GM19372 (cell line): Measurements from ENCODE around the gene SCMH1.
A peak's percentile ranks its signal among the peaks of the same experiment; 100 is the strongest.

Source experiments
- ATAC-seq: cut with Tn5 transposase; IDR thresholded peaks from one replicate; pipeline ENCODE4 v1.9.1; 2021; ENCODE audit warnings: mild to moderate bottlenecking, low read depth, moderate library complexity; ENCODE audit not compliant: unreplicated experiment

The SCMH1 gene

DNA sequence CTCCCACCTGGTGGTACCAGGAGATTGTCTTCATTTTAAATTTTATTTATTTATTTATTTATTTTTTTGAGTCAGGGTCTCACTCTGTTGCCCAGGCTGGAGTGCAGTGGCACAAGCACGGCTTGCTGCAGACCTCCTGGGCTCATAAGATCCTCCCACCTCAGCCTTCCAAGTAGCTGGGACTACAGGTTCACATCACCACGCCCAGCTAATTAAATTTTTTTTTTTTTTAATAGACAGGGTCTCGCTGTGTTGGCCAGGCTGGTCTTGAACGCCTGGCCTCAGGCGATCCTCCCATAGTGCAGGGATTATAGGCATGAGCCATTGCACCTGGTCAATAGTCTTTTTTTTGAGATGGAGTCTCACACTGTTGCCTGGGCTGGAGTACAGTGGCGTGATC is 229.1 kb downstream of the SCMH1 start:
- ATAC-seq, result no peak

DNA sequence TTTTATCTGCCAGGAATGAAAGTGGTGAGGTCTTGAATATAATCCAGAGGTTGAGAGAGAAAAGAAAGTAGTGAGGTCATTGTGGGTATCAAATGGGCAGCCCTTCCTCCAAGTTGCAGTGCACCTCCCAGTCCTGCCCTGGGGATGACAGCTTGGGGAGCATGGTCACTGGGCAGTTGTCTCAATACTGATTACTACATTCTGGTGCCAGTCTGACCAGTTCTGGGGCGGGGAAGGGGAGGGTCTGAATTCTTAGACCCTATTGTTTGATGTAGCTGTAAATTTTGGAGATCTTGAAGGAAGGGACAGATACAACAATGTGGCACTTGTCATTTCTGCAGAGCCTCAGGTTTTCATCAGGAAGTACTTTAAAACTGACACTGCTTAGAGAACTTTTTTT is 231.8 kb downstream of the SCMH1 start:
- no peak for ATAC-seq

DNA sequence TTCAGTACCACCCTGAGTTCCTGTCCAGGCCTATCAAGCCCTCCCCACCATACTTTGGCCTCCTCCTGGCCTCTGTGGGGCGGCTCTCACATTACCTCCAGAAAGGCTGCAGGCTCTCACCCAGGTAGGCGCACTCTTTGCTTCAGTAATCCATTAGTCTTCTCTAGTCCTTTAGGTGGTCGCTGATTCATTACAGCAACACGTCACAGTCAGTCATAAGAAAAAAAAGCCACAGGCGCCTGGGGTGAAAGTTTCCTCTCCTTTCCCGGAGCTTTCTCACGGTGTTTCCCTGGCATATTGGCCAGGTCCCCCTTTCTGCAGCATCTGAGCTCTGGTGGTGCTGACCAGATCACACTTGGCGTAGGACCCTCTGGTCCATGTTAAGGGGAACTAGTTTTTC is 232.6 kb downstream of the SCMH1 start:
- ATAC-seq, result no peak

DNA sequence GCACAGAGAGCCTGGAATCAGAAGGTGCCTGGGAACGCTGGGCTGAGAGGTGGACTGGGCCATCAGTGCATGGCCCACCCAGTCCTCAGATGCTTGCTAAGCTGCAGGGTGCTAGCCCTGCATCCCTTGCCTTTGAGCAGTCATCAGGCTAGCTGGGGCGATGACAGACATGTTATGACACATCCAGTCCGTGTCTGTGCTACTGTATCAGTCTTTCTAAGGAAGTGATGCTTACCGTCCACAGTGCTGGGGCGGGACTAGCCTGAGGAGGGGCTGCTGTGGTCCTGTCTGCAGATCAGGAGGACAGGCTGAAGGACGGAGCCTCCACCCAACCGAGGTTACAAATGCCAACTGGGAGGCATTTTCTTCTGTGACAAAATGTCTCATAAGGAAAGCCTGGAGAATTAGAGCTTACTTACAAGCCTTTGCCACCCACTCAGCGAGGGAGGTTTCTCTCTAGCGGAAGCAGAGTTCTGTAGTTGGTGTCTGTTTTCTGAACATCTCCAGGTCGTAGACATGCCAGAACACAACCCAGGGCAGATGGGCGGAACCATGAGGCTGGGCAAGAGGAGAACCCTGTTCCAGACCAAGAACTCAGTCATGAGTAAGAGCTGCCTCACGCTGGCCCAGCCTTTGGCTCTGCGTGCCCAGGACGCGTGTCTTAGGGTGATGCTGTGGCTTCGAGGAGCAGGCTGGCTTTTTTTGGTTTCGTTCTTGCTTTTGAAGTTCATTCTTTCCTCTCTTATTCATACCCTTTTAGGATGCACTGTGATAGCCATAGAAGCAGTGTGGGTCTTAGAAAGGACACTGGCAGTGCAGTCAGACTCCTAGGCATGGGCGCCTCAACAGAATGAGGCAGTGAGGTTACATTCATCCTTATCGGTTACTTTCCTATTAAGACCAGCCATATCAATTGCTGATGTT is 234.9 kb downstream of the SCMH1 start:
- ATAC-seq, result no peak

DNA sequence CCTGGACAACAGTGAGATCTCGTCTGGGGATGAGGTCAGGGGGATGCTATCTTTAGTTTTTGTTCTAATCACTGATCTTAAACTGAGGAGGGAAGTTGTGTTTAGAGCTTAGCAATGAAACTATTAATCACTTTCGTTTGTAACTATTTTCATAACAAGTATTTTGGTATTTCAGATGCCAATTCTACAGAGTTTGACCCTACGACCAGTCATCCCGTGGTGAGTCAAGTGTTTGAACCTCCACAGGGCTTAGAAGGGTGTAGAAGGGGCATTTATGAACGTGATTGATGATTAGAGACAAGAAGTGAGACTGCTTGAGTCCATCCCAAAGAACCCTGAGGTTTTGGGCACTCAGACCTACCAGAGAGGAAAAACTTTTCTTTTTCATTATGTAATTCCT is 236.2 kb downstream of the SCMH1 start:
- ATAC-seq, result no peak

DNA sequence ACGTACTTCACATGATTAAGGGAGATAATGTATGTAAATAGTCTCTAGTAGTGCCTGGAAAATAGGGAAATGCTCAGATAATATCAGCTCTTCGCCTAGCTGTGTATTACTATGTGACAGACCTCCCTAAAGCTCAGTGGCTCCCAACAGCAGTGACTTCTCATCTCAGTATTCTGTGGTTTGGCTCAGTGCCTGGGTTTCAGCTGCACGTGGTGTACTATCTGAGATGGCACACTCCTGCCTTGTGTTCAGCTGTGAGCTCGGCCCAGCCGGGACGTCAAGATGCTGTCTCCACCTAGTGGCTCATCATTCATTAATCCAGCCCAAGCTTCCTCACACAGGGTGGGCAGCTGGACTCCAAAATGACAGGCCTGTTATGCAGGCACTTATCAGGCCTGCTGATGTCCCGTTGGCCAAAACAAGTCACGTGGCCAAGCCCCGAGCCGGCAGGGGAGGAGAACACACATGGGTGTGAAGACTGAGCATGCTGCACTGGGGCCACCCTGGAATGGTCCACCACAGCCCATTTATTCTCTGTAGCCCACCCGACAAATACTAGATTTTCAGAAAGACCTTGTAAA is 238.4 kb downstream of the SCMH1 start:
- peak; percentile 97 for ATAC-seq

DNA sequence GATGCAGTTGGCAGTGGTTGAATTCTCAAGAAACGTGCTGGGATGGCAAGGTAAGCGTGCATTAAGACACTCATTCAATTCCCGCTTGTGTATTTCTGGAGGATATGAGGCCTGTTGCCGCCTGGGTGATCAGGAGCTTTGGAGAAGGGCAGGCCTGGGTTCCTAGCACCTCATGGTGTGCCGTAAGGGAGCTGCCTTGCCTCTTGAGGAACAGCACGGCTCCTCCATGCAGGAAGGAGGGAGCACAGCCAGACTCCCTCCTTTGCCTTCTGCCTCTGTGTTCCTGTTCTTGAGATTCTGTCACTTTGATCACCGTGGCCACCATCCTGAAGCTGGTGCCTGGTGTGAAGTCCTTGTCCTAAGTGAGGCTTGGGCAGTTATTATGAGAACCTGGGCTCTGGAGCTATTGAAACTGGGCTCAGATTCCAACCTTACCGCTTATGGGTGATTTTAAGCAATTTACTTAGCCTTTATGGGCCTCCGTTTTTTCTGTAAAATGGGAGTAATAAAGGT is 238.9 kb downstream of the SCMH1 start:
- ATAC-seq, result no peak

DNA sequence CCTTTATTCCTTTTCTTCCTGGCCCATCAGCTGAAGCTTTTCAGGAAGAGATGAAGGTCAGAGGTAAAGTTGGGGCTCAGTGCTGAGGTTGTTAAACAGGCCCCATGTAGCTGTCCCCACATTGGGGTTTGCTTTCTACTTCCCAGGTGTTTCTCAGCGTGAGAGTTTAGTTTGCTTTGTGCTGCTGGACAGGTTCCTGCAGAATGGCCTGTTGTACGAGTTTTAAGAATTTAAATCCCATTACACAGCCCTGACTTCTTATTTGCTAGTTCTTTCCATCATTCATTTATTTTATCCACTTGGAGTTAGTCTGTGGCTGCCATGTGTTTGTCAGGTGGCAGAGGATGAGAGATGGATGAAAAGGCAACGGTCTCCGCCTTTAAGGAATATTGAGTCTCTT is 243.4 kb downstream of the SCMH1 start:
- no peak for ATAC-seq

DNA sequence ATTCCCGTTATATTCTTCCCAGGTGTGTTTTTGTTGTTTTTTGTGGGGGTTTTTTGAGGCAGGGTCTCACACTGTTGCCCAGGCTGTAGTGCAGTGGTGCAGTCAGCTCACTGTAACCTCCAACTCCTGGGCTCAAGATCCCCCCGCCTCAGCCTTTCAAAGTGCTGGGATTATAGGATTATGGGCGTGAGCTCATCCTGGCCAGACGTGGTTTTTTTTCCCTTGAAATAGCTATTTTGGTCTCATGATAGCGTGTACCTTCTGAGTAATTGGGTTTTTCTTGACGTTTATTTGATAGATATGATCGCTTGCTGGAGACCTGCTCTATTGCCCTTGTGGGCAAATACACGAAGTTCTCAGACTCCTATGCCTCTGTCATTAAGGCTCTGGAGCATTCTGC is 245.0 kb downstream of the SCMH1 start:
- no peak for ATAC-seq

DNA sequence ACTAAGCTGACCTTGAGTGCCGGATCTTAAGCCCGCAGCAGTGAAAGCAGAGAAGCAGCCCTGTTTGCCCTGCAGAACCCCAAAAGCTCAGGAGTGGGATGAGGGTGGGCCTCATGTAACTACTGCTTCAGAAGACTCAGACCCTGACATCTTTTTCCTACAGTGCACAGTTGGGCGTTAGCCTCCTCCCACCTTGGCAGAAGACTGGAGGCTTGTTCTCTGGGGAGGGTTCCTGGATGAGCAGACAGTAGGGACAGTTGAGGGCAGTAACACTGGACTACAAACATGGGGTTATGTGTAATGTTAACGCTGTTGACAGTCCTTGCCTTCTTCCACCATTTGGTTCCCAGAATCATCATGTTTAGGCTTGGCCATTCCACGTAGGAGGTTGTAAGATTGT is 253.0 kb downstream of the SCMH1 start:
- ATAC-seq, result no peak

DNA sequence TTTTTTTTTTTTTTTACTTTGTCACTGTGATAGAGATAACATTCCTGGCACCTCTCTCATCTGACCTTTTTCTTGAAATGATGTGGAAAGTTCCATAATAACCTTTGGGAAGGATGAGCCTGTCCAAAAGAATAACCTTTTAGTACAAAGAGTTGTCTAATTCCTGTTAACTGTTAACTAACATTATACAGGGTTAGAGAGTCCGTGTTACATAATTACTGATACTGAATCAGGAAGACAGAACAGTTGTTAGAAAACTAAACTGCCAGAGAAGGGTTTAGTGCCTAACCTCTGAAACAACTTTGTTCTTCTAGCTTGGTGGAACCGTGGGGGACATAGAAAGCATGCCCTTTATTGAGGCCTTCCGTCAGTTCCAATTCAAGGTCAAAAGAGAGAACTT is 253.8 kb downstream of the SCMH1 start:
- no peak for ATAC-seq

DNA sequence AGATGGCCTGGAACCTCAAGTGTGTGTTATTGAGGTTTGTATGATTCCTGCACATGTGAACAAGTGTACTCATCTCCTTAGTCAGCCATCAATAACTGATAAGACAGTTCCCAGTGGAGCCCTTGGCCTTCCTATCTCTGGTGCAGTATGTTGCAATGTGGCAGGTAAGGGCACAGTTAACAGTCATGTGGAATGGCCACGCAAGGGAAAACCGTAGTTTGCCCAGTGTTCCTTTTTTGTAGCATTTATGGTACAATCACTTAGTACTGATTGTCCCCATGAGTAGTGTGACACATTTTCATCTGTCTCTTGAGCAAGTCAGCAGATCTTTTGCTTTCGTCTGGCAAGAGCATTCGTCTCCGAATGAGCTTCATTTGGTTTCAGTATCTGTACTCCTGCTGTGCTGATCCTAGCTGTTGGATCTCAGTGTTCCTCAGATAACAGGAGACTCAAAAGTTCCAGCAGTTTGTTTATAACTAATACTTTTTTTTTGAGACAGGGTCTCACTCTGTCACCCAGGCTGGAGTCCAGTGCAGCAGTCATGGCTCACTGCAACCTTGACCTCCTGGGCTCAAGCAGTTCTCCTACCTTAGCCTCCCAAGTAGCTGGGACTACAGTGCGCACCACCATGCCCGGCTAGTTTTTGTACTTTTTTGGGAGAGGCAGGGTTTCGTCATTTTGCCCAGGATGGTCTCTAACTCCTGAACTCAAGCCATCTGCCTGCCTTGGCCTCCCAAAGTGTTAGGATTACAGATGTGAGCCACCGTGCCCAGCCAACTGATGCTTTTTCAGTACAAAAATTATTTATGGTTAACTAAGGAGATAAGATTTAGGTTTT is 254.4 kb downstream of the SCMH1 start:
- no peak for ATAC-seq

DNA sequence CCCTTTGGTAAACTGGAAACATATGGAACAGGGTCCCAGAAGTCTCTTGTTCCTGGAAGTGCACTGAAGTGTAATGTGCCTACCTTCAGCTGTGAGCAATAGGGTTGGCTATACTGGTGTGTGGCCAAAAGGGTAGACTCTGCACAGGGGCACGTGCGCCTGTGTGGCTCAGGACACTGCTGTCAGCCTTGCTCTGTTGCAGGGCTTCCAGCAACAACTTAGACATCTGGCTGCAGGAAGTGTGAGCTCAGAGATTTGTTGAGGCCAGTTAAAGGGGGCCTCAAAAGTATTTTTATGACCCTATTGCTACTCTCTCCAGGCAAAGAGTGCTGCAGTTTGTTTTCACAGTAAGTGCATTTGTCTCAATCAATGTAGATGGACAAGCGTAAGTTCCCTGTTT is 255.2 kb downstream of the SCMH1 start:
- ATAC-seq, result no peak

DNA sequence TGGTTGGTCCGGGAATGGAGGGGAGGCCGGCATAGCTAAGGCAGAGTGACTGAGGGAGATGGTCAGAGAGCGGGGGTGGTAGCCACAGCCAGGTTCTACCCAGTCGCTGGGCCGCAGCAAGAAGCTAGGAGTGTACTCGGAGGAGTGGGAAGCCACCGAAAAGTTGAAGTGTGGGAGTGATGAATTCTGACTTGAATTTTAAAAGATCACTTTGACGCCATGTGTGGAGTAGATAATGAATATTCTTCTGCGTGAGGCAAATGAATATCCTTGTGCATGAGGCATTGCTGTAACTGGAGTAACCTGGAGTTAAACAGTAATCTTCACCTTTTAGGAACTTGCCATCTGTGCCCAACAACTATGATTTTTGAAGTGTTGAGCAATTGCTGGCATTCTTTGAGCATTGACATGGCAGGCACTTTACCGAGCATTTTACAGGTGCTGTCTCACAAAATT is 255.8 kb downstream of the SCMH1 start:
- ATAC-seq, result no peak

DNA sequence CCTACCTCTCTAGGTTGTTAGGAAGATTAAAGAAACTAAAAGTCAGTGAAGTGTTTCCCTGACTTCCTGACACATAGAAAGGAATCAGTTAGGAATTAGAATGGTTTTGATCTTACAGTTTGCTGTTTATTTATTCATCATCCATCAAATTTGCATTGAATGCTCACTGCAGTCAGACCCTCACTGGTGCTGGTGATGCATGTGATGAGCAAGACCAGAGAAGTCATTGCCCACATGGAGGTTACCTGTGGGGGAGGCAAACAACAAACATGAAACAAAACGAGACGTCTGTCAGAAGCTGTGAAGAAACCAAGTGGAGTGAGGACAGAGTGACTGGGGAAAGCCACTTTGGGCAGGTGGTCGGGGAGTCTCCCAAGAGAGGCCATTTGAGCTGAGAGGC is 256.2 kb downstream of the SCMH1 start:
- no peak for ATAC-seq

DNA sequence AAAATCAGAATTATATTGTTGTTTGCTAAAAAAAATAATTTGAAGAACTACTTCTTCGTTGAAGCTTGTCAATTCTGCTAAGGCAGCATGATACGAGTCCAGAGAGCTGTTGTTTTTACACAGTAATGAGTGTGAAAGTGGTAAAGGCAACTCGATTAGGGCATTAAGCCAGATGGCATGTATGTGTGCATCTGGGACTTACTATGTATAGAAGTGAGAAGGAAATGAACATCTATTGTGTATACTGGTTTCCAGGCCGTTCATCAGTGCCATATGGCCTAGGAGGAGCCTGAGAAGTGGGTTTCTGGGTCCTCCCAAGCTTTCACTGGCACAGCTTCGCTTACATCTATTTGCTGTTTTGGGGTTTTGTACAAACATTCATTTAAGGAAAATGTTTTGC is 256.9 kb downstream of the SCMH1 start:
- ATAC-seq, result no peak

DNA sequence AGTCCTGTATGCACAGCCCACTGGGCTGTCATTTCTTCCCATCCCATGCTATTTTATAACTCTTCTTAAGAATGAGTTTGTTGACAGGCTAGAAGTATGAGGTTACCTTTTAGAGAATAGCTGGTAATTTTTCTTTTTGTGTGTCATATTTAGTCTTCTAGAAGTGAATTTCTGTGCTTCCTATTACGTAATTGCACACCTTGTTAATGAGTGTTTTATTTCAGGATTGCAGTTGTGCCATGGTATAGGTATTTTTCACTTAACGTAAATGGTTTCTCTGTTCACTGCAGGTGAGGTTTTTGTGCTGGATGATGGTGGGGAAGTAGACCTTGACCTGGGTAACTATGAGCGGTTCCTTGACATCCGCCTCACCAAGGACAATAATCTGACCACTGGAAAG is 257.6 kb downstream of the SCMH1 start:
- no peak for ATAC-seq

DNA sequence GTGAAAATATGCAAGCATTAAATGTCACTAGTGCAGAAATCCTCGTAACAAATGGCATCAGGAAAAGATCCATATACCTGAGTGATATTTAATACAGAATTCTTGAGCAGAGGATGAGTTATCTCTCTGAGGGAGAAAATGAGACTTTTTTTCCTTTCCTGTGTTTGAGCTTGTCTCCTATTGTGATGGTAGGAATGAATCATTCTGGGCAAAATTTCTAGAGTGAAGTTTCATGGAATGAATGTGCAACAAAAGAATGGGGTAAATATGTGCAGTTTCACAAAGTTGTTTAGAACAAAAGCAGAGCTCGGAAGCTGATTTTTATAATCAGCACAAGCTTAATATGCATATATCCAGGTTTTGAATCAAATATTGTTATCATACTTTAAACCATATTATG is 258.0 kb downstream of the SCMH1 start:
- ATAC-seq, result no peak

DNA sequence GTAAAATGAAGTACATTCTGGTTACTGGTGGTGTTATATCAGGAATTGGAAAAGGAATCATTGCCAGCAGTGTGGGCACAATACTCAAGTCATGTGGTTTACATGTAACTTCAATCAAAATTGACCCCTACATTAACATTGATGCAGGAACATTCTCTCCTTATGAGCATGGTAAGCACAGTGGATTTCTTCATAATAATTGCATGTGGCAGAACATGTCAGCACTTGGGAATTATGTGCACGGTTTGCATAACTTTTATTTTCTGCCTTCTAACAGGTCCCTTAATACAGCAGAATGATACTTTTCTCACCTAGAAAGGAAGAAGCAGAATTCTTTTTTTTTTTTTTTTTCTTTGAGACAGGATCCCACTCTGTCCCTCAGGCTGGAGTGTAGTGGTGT is 258.8 kb downstream of the SCMH1 start:
- ATAC-seq, result no peak

DNA sequence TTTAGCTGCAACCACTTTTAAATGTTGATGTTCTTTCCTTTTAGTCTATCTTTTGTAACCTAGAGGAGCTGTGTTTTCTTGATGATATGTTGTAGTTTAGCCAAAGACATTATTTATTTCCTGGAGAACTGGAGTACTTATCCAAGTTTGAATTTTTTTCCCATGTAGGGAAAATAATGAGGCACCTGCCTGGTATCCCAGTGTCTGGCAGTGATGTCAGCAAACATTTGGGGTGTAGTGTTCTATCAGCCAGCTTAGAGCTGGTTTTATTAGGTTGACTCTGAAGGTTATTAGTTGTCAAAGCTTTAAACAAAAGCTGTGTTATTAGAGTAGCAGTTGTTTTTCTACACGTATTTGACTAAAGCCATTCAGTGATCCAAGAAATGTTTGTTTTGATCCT is 259.4 kb downstream of the SCMH1 start:
- ATAC-seq, result no peak
